T-helper 2 cell (primary cell): Measurements from ENCODE around the gene PIGR.

Source experiments
- DNase-seq, 5 experiments: peaks; one replicate each; pipeline versions ENCODE4 v3.0.0 to v3.0.0-alpha.2; 2012 to 2022

The PIGR gene

DNA sequence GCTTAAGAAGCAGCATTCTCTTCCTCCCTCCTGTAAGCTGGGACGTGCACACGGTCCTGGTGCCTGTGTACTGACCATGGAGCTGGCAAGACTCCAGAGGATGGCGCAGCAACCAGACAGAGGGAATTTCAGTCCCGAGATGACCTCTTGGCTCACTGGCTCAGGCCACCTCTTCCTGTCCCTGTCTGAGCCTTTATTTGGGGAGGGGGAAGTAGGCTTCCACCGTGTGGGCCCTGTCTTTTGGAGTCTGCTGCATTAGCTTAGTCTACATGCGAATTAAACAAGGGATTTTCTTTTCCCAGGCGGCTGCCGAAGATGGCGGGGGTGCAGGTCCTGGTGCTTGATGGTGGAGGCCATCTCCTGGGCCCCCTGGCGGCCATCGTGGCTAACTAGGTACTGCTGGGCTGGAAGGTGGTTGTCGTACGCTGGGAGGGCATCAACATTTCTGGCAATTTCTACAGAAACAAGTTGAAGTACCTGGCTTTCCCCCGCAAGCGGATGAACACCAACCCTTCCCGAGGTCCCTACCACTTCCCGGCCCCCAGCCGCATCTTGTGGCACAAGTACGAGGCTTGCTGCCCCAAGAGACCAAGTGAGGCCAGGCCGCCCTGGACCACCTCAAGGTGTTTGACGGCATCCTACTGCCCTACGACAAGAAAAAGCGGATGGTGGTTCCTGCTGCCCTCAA is 38.8 kb downstream of the PIGR start:
- no peak for DNase-seq

DNA sequence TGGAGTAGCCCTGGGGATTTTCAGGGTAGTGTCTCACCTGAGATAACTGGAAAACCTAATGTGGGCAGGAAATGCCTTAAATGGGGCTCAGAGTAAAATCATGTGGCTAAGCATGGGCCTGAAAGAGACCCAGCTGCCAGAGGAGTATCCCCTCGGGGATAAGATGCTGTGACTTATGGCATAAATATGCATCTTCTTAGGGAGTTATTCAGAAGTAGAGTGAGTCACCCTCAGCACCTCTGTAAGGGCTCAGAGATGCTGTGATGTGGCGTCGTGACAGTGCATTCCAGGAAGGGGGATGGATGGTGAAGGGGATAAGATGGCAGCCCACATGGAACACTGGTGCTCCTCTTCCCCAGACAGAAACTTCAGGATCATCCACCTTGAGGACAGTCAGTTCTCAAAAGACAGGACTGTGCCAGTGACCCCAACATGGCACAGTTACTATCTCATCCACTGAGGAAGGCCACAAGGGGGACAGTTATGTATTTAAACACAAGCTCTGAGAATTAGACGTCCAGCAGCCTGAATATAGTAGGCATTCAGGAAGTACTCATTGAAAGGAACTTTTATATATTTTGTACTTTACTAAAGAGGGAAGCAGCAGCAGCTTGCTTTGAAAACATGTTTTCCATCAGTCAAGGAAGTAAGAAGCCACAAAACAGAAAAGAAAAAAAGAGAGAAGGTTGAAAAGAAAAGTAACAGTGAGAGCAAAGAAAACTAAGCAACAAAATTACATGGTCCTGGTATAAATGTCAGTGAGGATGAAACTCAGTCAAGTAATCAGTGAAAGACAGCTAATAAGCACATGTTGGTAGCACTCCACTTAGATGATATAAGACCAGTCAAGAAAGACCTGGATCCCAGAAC is 40.7 kb downstream of the PIGR start:
- DNase-seq = no peak

DNA sequence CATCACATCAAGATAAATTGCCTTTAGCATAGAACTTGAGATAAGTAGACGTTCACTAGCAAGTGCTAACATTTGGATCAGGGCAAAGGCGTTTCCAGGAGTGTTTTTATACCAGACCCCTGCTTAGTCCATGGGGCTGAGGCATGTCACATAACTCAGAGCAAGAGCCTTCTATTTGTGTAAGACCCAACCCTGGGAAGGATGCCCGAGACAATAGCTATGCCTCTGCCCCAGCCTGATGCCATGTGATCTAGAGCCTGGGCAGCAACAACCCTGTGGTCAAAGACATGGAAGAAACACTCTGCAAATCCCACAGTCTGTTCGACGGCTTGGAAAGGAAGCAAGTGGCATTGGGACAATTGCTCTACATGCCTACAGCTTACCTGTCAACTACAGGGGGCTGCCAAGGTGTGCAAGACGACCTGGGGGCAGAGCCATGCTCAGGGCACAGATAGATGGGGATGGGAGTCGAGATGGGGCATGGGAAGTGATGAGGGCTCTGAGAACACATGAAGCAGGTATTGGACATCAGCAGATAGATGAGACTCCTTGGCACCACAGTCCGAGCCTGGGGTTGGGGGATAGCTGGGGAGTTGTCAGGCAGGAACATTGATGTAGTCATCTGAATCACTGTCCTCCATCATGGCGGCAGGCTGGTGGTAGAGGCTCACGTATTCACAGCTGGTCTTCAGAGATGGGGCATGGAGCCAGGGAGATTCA is 41.7 kb downstream of the PIGR start:
- no peak for DNase-seq

DNA sequence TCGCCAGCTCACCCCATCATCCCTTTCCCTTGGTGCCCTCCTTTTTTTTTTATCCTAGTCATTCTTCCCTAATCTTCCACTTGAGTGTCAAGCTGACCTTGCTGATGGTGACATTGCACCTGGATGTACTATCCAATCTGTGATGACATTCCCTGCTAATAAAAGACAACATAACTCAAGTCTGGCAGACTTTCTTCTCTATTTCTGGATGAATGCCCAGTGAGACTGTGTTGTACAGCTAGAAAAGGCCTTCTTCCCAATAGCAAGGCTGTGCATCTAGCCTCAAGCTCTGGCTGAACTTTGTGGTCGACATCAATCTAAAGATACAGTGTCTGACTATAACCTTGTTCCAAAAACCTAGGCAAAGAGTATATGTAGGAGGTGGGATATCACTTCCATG is 42.6 kb downstream of the PIGR start:
- no peak for DNase-seq

DNA sequence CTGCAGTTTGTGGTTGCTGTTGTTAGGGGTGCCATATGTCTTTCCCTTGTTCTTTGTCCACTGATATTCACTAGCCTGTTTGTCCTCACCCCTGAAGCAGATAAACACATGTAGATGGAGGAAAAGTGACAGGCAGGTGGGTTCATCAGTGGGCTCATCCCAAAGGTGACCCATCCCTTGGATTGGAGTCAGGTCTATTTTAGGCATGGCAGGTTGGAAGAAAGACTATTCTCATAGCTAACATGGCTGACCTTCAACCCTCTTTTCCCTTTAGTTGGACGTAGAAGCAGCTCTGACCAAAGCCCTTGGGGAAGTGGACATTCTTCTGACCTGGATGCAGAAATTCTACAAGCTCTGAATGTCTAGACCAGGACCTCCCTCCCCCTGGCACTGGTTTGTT is 43.6 kb downstream of the PIGR start:
- no peak for DNase-seq

DNA sequence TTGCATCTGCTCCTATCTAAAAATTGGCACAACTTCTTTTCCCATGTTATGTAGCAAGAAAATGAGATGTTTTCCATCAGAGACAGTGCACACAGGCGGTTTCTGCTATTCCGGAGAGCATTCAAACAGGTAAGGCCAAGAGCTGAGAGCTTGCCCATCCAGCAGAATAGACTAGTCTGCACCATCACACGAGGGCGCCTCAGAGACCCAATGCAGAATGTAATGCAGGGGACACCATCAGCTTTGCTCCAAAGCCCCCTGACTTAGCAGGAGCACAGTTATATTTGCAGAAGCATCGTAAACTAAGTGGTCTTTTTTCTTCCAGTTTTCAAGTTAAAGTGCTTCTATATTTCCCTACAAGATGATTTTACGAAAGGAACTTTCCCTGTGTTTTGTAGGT is 44.3 kb downstream of the PIGR start:
- DNase-seq = no peak

DNA sequence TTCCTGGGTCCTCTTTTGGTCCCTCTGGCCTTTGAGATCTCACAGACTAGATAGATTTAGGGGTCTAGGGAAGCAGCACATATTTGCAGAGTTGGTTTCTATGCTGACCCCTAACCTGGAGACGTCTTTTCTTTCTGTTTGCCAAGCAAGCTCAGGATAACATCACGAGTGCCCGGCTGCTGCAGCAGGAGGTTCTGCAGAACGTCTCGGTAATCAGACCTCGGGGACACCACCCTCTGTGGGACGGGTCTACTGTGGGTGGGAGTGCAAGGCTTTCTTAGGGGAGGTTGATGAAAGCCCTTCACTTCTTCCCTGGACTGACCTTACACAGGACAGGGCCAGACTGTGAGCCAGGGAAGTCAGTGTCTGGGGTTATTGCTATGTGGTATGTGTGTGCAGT is 46.1 kb downstream of the PIGR start:
- DNase-seq = no peak

DNA sequence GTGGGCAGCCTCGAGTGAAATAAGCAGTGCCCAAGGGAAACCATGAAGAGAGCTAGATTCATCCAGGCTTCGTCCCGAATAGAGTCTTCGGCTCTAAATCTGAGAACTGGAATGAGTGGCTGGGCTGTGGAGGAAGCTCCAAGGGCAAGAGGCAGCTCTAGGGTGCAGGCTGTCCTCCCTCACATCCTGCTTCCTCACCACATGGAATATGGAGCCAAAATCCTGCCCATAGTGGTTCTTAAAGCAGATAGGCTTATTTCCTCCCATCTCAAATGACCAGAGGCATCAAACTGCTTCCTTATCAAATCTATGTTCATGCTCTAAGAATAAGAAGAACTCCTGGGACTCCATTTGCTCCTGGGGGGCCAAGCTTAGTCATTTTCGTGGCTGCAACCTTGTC is 46.5 kb downstream of the PIGR start:
- no peak for DNase-seq

DNA sequence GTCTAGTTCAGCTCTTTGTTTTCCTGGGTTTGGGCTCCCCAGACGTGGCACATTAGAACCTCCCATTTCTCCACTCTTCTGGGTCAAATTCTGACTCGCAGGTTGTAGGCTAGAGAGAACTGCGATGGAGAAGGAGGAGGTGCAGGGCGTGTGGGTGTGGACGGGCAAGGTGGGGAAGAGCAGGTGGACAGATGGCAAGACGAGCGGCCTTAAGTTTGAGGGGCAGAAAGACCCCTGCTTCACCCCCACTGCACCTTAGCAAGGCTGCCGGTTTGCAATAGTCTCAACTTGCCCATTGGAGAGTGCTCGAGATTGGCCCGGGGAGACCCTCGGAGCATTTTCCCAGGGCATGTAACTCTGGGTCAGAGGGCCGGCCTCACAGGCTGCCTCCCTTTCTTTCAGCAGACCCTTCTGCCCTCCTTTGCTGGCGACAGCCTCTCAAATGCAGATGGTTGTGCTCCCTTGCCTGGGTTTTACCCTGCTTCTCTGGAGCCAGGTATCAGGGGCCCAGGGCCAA is 47.3 kb downstream of the PIGR start:
- DNase-seq = no peak

DNA sequence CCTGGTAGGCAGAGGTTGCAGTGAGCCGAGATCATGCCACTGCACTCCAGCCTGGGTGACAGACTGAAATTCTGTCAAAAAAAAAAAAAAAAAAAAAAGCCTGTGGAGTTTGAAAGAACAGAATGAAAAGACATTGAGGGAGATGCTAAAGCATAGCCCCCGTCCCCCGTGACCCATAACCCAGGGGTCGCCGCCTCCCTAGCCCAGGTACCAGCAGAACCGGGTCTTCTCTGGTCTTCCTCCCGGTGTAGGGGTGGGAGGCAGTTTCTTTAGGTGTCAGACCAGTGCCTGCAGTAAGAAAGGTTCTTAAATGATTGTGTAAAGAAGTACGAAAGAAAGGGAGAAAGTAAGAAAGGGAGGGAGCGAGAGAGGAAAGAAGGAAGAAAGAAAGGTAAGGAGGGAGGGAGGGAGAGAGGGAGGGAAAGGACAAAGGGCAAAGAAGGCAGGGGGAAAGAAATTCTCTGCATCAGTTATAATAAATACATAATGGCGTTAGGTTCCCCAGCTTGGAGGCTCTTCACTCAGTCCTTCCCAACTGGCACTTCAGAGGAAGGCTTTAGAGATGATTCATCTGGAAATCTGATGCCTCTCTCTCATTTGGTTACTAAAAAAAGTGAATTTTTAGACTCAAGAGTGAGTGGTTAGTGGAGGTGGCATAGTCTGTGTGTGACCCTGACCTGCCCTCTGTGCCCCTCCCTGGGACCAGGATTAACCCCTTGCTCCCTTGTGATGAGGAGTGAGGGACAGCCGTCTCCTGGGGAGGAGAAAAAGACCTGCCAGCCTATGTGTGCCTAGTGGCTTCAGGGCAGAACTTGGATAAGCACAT is 48.0 kb downstream of the PIGR start:
- no peak for DNase-seq

DNA sequence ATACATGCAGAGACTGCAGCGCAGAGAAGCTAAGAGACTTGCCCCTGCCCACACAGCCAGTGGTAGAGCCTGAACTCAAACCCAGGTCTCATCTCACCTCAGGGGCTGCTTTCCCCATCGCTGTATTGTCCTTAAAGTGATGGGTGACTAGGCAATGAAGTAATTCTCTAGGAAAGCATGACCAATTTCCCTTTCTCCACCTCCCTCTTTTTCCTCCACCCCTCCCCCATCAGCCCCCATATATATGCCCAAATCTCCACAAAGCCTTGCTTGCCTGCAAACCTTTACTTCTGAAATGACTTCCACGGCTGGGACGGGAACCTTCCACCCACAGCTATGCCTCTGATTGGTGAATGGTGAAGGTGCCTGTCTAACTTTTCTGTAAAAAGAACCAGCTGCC is 49.1 kb downstream of the PIGR start, which contains the start of gene IL24:
IL24 (plus strand) TSS at position 269 of the 400 bp plus-strand sequence. CDS start 390 bp downstream, outside the sequence.
- DNase-seq = peak in 2 of 5 experiments; percentile 34 to 40

DNA sequence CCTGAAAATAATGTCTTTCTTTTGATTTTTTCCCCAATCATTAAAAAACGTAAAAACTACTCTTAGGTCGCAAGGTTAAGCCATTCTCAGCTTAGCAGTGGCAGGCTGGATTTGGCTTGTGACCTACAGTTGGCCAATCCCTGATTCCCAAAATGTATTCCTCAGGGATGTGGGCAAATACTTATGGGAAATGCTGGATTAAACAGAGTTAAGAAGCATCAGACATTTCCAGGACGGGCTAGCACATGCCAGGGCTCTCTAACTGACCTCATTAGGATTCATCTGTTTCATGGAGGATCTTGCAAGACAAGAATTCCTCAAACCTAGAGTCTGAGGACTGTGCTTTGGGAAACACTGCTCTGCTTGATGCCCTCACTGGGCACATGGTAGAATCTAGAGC is 50.0 kb downstream of the PIGR start:
- DNase-seq = no peak

DNA sequence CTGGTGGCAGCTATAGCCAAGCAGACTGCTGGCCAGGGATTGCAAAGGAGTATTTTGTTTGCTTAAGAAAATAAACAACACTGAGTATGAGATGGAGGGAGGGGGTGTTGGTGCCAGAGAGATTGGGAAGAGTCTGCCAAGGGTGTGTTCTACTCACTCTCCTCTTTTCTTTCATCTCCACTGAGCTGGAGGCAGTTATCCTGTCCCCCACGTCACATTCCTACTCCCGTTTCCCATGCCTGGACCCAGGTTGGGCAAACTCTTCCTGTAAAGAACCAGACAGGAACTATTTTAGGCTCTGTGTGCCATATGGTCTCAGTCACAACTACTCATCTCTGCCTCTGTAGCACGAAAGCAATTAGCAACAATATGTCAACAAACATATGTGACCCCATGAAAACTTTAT is 50.4 kb downstream of the PIGR start:
- DNase-seq = no peak

DNA sequence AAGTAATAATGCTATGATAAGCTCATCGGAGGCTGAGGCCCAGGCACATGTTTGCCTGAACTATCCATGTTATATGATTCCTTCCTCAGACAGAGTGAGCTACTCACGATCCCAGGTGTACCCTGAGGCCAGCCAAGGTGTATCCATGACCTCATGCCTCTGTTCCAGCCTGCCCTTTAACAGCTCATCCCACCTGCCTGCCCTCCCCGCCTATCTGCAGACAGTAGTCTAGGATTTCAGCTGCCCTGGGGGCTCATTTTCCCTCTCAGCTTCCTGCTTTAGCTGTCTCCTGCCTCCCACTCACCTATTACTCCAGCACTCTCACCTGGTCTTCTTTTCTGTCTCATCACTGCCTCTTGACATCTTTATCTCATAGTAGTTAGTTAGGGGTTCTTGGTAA is 50.9 kb downstream of the PIGR start:
- DNase-seq = no peak

DNA sequence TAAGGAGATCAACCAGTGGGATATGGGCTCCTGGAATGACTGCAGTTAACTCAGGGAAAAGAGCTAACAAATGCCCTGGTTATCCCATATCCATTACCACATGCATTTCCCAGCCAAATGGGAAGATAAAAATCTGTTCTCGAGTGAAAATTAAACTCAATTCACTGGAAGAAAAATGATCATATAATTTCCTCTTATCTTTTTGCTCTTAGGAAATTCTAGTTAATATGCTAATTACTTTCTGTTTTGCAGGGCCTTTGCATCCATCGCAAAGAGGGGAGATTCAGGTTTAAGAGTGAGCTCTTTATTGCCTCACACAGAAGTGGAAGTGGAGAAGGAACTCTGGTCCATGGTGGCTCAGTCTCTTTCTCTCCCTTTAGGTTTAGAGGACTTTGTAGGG is 52.9 kb downstream of the PIGR start:
- no peak for DNase-seq

DNA sequence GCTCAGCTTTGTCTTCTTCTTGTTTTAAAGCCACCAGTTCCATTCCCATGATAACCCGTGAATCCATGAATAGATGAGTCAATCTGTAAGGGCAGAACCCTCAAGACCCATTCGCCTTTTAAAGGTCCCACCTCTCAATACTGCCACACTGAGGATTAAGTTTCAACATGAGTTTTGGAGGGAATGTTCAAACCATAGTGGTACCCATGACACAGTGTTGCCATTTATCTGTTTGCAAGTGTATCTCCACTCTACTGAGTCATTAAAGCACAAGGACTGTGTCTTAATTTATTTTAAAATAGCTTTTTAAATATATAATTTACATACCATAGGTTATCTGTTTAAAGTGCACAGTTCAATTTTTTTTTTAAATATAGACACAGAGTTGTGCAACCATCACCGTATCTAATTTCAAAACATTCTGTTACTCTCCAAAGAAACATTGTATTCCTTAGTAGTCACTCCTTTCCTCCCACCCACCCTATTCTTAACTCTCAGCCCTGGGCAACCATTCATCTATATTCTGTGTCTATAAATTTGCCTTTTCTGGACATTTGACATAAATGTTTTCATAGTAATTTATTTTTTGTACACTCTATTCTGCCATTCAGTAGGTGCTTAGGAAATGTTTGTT is 53.8 kb downstream of the PIGR start:
- DNase-seq = no peak

DNA sequence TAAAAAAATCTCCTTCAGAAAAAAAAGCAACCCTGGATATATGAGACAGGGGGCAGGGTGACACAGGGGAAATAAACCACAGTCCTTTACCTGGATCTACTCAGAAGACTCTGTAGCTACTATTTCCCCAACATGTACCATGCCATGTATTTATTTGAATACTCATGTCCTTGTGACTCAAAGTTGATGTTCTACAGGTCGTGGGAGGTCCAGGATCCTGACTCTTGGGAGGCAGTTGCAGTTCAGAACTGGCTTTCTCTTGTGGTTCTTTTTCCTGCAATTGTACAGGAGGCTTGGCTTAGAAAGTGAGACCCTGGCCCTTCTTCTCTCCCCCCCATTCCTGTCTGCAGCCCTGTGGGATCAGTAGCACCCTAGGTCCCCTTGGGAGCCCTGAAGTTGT is 54.9 kb downstream of the PIGR start:
- DNase-seq = no peak

DNA sequence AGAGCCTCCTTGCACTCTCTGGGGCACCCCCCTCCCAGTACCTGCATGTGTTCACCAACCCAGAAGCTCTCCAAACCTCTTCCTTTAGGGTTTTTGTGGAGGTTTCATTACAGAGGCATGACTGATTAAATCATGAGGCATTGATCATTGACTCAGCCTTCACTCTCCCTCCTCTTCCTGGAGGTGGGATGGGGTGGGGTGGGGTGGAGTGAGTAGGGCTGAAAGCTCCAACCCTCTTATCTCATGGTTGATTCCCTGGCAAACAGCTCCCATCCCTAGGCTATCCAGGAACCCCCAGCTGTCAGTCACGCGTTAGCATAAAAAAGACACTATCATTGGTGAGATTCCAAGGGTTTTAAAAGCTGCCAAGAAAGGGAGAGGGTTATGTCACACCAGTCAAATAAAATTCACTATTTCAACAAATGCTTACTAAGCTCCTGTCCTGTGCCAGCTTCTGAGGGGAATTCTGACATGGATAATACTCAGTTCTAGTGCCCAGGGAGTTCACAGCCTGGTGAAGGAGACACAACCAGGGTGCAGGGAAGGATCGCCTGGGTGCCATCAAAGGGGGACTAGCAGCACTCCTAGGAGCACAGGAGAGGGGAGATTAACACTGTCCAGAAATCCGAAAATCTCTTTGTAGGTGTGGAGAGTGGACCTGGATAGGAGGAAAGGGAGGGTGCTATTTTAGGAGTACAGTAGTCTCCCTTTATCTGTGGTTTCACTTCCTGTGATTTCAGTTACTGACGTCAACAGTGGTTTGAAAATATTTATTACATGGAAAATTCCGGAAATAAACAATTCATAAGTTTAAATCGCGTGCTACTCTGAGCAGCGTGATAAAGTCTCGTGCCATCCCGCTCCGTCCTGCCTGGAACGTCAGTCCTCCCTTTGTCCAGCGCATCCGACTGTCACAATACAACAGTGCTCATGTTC is 55.9 kb downstream of the PIGR start:
- peak in 1 of 5 experiments; percentile 67 for DNase-seq

DNA sequence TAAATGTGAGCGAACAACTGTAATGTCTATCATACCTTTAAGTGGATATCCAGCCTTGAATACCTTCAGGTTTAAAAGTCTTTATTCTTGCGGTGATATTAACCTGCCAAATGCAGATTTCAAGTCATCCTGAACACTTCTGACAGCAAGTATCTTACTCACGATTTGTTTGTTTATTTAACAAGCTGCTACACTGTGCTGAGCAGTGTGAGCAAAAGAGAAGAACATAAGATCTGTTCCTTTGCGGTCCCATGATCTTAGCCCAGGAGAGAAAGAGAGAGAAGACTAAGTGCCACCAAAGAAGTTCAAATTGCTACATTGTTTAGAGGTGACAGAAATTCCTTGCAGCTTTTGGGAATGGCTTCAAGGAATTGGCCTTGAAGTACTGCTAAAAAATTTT is 58.6 kb downstream of the PIGR start:
- DNase-seq = no peak

DNA sequence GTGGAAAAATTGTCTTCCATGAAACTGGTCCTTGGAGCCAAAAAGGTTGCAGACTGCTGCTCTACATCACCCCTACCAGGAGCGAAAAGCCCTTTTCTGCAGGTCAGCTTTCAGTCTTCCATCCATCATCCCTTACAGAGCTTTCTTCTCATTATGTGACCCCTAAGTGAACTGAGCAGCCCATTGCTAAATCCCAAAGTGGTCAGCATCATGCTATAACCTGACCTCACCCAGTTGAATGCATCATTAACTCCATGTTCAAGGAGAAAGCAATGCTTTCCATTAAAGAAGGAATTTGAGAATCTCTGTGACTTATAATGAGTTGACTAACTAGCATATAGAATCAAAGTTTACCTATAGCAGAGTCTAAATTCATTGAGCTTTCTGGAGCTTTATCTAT is 59.4 kb downstream of the PIGR start:
- DNase-seq = no peak
